ENCODE measurements around the gene ARFIP1. TPM values are rescaled to one million over a fixed set of nuclear protein-coding genes. Genes with fewer than 3 reads are reported as not detected.

ARFIP1 gene
- total and polyA plus RNA-seq, 2 of the 8 experiments (the other 6 are each of a cell fraction or from before 2014, with no cell fraction given), result 13.5 to 38.0 TPM

DNA sequence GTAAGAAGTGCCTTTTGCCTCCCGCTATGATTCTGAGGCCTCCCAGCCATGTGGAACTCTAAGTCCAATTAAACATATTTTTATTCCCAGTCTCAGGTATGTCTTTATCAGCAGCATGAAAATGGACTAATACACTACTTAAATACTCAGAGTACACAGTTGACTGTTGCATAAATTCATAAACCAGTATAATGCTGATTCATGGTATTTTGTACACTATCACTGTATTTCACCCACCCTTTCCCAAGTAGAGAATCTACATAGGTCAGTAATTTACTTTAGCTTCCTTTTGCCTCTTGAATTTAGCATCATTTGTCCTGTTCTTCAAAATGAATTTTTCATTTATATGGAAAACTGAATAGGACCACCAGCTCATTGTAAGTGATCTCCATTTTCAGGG is 98.1 kb downstream of the ARFIP1 start (continued):
- no peak for TF ChIP-seq SP2 (IDR thresholded peaks at IDR 0.05; ENCODE audit: low read length)
